Measurements from ENCODE around the gene RTTN. TPM values are rescaled to one million over a fixed set of nuclear protein-coding genes. Genes with fewer than 3 reads are reported as not detected.
A peak's percentile ranks its signal among the peaks of the same experiment; 100 is the strongest.

RTTN gene
- total and polyA plus RNA-seq, 9 of the 15 experiments (the other 6 are each of a cell fraction or from before 2014, with no cell fraction given): 3.1 to 18.3 (median 10.6) TPM

DNA sequence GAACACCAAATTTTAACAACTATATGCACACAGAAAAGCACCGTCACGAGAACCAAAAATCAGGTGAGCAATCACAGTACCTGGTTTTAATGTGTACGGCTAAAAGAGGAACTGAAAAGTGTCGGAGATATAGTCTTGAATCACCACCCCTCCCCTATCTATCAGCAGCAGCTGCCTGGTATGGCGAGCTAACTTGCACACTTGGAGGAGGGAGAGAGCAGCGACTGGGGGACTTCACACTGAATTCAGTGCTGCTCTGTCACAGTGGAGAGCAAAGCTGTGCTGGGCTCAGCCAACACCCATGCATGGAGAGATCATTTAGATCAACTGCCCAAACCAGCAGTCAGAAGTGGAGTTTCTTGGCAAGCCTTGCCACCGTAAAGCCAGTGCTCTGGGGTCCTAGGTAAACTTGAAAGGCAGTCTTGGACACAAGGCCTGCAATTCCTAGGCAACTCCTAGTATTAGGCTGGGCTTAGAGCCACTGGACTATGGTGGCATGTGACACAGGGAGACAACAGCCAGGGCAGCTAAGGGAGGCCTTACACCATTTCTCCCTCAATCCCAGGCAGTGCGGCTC lies 168.6 kb downstream of the RTTN start (continued):
- peak; percentile 18; the same call in 1 of the 2 replicates for TF ChIP-seq MAFG (tag; conservative IDR thresholded peaks at IDR 0.05)
- no peak for TF ChIP-seq MCM2 (IDR thresholded peaks at IDR 0.05; ENCODE audit: low read depth)
- no peak for TF ChIP-seq RBM17 (IDR thresholded peaks at IDR 0.05; ENCODE audit: borderline replicate concordance, low read depth, low read length)
- no peak; the same call in 1 of the 2 replicates for TF ChIP-seq ZNF263 (CRISPR knock-in tag; IDR thresholded peaks at IDR 0.05; ENCODE audit: borderline replicate concordance)
- TF ChIP-seq SPI1 (IDR thresholded peaks at IDR 0.05; ENCODE audit: borderline replicate concordance, low read depth, low read length): peak; percentile 98
- no peak for TF ChIP-seq PYGO2 (tag; IDR thresholded peaks at IDR 0.05)
- TF ChIP-seq RHOXF2B (CRISPR knock-in tag; conservative IDR thresholded peaks at IDR 0.05): no peak
- TF ChIP-seq LCOR (CRISPR knock-in tag; IDR thresholded peaks at IDR 0.05): 0 out of 2 replicates have a peak, but pooled peaks have one; percentile 34
- peak; percentile 29; the same call in 1 of the 2 replicates for TF ChIP-seq CTBP1 (IDR thresholded peaks at IDR 0.05; ENCODE audit: borderline replicate concordance)
- no peak for TF ChIP-seq CREBBP (IDR thresholded peaks at IDR 0.05; ENCODE audit: low read depth, low read length)
- TF ChIP-seq, protein P1, sequence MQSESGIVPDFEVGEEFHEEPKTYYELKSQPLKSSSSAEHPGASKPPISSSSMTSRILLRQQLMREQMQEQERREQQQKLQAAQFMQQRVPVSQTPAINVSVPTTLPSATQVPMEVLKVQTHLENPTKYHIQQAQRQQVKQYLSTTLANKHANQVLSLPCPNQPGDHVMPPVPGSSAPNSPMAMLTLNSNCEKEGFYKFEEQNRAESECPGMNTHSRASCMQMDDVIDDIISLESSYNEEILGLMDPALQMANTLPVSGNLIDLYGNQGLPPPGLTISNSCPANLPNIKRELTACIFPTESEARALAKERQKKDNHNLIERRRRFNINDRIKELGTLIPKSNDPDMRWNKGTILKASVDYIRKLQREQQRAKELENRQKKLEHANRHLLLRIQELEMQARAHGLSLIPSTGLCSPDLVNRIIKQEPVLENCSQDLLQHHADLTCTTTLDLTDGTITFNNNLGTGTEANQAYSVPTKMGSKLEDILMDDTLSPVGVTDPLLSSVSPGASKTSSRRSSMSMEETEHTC (IDR thresholded peaks at IDR 0.05): 0 out of 2 replicates have a peak, but pooled peaks have one; percentile 22
- TF ChIP-seq, protein P2, sequence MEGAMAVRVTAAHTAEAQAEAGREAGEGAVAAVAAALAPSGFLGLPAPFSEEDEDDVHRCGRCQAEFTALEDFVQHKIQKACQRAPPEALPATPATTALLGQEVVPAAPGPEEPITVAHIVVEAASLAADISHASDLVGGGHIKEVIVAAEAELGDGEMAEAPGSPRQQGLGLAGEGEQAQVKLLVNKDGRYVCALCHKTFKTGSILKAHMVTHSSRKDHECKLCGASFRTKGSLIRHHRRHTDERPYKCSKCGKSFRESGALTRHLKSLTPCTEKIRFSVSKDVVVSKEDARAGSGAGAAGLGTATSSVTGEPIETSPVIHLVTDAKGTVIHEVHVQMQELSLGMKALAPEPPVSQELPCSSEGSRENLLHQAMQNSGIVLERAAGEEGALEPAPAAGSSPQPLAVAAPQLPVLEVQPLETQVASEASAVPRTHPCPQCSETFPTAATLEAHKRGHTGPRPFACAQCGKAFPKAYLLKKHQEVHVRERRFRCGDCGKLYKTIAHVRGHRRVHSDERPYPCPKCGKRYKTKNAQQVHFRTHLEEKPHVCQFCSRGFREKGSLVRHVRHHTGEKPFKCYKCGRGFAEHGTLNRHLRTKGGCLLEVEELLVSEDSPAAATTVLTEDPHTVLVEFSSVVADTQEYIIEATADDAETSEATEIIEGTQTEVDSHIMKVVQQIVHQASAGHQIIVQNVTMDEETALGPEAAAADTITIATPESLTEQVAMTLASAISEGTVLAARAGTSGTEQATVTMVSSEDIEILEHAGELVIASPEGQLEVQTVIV (CRISPR knock-in tag; IDR thresholded peaks at IDR 0.05; ENCODE audit: borderline replicate concordance): no peak
- TF ChIP-seq ZNF644 (tag; IDR thresholded peaks at IDR 0.05; ENCODE audit: low read depth): no peak
- no peak for TF ChIP-seq ZNF764 (CRISPR knock-in tag; IDR thresholded peaks at IDR 0.05; ENCODE audit: low read depth)
- TF ChIP-seq, protein P3, sequence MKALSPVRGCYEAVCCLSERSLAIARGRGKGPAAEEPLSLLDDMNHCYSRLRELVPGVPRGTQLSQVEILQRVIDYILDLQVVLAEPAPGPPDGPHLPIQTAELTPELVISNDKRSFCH (CRISPR knock-in tag; IDR thresholded peaks at IDR 0.05): no peak
- TF ChIP-seq, protein P3 (tag; IDR thresholded peaks at IDR 0.05): no peak
- TF ChIP-seq, protein P4, sequence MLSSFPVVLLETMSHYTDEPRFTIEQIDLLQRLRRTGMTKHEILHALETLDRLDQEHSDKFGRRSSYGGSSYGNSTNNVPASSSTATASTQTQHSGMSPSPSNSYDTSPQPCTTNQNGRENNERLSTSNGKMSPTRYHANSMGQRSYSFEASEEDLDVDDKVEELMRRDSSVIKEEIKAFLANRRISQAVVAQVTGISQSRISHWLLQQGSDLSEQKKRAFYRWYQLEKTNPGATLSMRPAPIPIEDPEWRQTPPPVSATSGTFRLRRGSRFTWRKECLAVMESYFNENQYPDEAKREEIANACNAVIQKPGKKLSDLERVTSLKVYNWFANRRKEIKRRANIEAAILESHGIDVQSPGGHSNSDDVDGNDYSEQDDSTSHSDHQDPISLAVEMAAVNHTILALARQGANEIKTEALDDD (IDR thresholded peaks at IDR 0.05): peak; percentile 38; the same call in 1 of the 2 replicates
- TF ChIP-seq, protein P5, sequence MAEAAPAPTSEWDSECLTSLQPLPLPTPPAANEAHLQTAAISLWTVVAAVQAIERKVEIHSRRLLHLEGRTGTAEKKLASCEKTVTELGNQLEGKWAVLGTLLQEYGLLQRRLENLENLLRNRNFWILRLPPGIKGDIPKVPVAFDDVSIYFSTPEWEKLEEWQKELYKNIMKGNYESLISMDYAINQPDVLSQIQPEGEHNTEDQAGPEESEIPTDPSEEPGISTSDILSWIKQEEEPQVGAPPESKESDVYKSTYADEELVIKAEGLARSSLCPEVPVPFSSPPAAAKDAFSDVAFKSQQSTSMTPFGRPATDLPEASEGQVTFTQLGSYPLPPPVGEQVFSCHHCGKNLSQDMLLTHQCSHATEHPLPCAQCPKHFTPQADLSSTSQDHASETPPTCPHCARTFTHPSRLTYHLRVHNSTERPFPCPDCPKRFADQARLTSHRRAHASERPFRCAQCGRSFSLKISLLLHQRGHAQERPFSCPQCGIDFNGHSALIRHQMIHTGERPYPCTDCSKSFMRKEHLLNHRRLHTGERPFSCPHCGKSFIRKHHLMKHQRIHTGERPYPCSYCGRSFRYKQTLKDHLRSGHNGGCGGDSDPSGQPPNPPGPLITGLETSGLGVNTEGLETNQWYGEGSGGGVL (CRISPR knock-in tag; IDR thresholded peaks at IDR 0.05): no peak
- TF ChIP-seq CXXC5 (CRISPR knock-in tag; IDR thresholded peaks at IDR 0.05): peak; percentile 48; the same call in 1 of the 2 replicates
- TF ChIP-seq RBM25 (IDR thresholded peaks at IDR 0.05; ENCODE audit: low read depth, low read length, severe bottlenecking): no peak
